Breast epithelium (tissue), 3 donors: ENCODE results near the gene COA3.

Experiments
- CTCF ChIP-seq, 3 donors: fragments of 450-650 bp; IDR thresholded peaks; one replicate each; pipeline ENCODE4 v1.5.1; 2016 to 2017; ENCODE audit warnings: antibody characterized with exemption in 3 of 3, mild to moderate bottlenecking in 3 of 3, moderate library complexity in 3 of 3
- POLR2A ChIP-seq: fragments of 450-650 bp; IDR thresholded peaks from one replicate; pipeline ENCODE4 v1.6.1; 2016; ENCODE audit warnings: antibody characterized with exemption, mild to moderate bottlenecking, moderate library complexity
- POLR2AphosphoS5 ChIP-seq, 3 donors: sonication (generic); formaldehyde crosslinking; IDR thresholded peaks; one replicate each; pipeline ENCODE4 v1.6.1; 2017; ENCODE audit warnings: antibody characterized with exemption in 3 of 3

GRCh38 chr17:42833767-42834422 is 35.4 kb upstream of the COA3 start:
- TF ChIP-seq CTCF (IDR thresholded peaks at IDR 0.05) (no peak), POLR2A (no peak), POLR2AphosphoS5 (IDR thresholded peaks at IDR 0.05) (no peak)
